Measurements from ENCODE around the gene LGI1.

LGI1 gene

GRCh38 chr10:93746844-93747284 is 10.9 kb upstream of the LGI1 start:
- TF ChIP-seq CTCF (IDR thresholded peaks at IDR 0.05), result peak; percentile 27; the same call in 1 of the 2 replicates

GRCh38 chr10:93749218-93749799 is 8.4 kb upstream of the LGI1 start:
- TF ChIP-seq CTCF (IDR thresholded peaks at IDR 0.05), result no peak

GRCh38 chr10:93751124-93751523 is 6.6 kb upstream of the LGI1 start:
- no peak for TF ChIP-seq CTCF (IDR thresholded peaks at IDR 0.05)

GRCh38 chr10:93751832-93752231 is 5.9 kb upstream of the LGI1 start:
- no peak for TF ChIP-seq CTCF (IDR thresholded peaks at IDR 0.05)

GRCh38 chr10:93752761-93753160 is 5.0 kb upstream of the LGI1 start:
- TF ChIP-seq CTCF (IDR thresholded peaks at IDR 0.05), result no peak

- TF ChIP-seq CTCF (IDR thresholded peaks at IDR 0.05), result no peak
Measured at GRCh38 chr10:93753621-93754250, 4.0 kb upstream of the LGI1 start.

GRCh38 chr10:93754761-93755160 is 3.0 kb upstream of the LGI1 start:
- no peak for TF ChIP-seq CTCF (IDR thresholded peaks at IDR 0.05)

Measured in LNCAP (cell line).